ENCODE results near the gene RABGAP1L.
"Not testable (repeated sequence)": the region's sequence is repeated elsewhere in the genome, so short reads cannot be mapped to it uniquely, and the experiment has no call there.

RABGAP1L gene

DNA sequence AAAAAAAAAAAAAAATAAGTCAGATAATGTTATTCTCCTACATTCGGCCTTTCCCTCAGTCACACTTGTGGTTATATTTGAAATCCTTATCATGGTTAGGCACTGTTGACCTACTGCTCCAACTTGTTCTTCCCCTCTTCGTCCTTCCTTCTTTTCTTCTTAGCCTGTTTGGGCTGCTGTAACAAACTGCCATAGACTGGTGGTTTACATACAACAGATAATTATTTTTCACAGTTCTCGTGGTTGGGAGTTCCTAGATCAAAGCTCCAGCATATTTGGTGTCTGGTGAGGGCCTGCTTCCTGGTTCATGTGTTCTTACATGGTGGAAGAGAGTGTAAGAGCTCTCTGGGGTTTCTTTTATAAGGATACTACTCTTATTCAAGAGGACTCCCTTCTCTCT, 73.4 kb downstream of the RABGAP1L start:
- no peak for DNase-seq (ENCODE audit: low read depth in 1 of 2, low spot score in 1 of 2)

DNA sequence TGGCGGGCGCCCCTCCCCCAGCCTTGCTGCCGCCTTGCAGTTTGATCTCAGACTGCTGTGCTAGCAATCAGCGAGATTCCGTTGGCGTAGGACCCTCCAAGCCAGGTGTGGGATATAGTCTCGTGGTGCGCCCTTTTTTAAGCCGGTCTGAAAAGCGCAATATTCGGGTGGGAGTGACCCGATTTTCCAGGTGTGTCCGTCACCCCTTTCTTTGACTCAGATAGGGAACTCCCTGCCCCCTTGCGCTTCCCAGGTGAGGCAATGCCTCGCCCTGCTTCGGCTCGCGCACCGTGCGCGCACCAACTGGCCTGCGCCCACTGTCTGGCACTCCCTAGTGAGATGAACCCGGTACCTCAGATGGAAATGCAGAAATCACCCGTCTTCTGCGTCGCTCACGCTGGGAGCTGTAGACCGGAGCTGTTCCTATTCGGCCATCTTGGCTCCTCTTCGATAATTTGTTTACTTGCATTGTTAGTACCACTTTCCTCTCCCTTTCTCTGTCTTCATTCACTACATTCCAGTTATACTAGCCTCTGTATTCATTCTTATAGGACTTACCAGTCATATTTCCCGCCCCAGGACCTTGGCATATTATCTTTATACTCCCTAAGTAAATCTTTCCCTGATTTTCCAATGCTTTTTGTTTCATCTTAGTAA, 79.7 kb downstream of the RABGAP1L start:
- not testable (repeated sequence) for DNase-seq (ENCODE audit: low read depth in 1 of 2, low spot score in 1 of 2)

DNA sequence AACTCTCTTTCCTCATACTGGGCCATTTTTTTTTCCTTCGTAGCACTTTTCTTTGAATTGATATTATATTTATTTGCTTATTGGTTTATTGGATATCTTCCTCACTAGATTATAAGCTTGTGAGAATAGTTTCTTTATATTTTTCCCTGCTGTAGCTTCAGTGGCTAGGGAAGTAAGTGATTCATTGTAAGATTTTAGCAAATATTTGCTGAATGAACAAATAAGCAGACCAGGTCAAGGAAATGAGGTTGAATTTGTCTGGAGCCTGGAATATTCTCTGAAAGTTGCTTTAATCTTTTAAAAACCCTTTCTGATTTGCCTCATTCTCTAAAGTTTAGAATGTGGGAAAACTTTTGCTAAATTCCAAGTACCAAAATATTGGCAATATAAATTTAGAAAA, 80.2 kb downstream of the RABGAP1L start:
- no peak for DNase-seq (ENCODE audit: low read depth in 1 of 2, low spot score in 1 of 2)

GRCh38 chr1:174242856-174243255, 83.5 kb downstream of the RABGAP1L start:
- DNase-seq (ENCODE audit: low read depth in 1 of 2, low spot score in 1 of 2): no peak

DNA sequence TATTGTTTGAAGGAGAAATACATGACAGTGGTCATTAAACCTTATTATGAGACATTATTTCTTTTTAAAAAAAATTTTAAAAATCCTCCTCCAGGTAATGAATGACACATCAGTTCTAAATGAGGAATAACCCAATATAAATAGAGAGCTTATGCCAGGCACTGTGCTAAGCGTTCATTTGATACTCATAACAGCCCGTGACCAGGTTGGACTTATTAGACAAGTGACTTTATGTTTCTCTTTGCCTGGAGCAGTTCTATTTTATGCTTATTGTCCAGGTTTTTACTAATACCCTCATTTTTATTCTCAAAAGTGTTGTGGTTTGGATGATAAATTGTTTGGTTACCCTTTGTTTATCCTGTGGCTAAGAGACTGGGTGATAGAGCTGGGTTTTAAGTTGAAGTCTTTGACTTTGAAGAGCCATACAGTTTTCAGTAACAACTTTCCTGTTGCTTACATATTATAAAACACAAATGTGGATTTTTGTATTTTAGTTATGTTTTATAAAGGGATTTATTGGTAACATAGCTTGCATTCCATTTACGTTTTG, 84.2 kb downstream of the RABGAP1L start:
- no peak for DNase-seq (ENCODE audit: low read depth in 1 of 2, low spot score in 1 of 2)

- no peak for DNase-seq (ENCODE audit: low read depth in 1 of 2, low spot score in 1 of 2)
Measured at GRCh38 chr1:174244017-174244416, 84.7 kb downstream of the RABGAP1L start.

GRCh38 chr1:174247472-174247871, 88.2 kb downstream of the RABGAP1L start:
- DNase-seq (ENCODE audit: low read depth in 1 of 2, low spot score in 1 of 2): no peak

DNA sequence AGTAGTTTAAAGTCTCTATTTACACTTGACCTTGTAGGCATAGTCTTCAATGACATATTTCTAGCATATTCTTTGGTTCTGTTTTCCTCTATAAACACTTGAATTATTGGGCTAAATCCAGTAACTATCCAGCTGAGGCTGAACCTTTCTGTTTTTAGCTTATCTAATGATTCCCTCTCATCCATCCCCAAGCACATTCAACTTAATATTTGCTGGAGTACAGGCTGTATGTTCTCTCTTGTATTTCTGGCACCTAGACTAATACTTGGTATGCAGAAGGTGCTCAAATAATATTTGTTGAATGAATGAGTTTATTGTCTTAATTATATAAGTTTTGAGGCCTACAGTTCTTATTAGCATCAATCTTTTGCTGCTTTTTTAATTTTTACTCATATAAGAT, 88.7 kb downstream of the RABGAP1L start:
- no peak for DNase-seq (ENCODE audit: low read depth in 1 of 2, low spot score in 1 of 2)

GRCh38 chr1:174256386-174256785, 97.1 kb downstream of the RABGAP1L start:
- DNase-seq (ENCODE audit: low read depth in 1 of 2, low spot score in 1 of 2): not testable (repeated sequence)

- DNase-seq (ENCODE audit: low read depth in 1 of 2, low spot score in 1 of 2): no peak
Measured at GRCh38 chr1:174258148-174258550, 98.8 kb downstream of the RABGAP1L start.

DNA sequence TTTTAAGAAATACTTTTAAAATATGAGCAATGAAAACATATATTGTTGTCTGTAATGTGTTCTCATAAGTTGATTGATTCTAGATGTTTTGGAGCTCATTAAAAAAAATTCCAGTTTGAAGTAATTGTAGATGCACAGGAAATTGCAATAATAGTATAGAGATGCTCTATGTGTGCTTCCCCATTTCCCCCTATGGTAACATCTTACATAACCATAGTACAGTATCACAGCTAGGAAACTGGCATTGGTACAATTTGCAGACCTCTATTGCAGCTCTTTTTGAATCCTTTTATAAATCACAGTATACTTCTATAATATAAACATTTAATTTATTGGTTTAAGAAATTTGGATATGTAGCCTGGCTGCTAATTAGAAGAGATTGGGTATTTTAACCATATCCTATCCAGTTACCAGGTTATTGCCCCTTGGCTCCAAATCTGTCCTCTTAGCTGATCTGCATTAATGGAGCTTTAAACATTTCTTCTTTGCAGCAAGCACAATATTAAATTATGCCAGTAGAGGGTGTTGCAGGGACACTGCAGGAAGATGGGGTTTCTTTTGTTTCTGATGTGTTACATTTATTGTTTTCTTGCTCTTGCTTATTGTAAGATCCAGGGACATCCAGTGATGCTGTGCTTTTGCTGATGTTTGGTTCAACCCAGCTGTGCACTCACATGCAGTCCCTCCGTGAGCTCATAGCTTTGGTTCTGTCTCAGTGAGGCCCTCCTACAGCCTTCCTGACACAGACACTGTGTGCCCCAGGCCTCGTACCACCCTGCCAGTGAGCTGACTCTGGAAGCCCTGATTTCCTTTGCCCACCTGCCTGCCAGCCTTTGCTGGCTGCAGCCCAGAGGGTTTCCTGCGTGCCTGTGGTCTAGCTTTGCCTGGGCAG, 103.3 kb downstream of the RABGAP1L start:
- DNase-seq (ENCODE audit: low read depth in 1 of 2, low spot score in 1 of 2): no peak

GRCh38 chr1:174265282-174265681, 106.0 kb downstream of the RABGAP1L start:
- no peak for DNase-seq (ENCODE audit: low read depth in 1 of 2, low spot score in 1 of 2)

DNA sequence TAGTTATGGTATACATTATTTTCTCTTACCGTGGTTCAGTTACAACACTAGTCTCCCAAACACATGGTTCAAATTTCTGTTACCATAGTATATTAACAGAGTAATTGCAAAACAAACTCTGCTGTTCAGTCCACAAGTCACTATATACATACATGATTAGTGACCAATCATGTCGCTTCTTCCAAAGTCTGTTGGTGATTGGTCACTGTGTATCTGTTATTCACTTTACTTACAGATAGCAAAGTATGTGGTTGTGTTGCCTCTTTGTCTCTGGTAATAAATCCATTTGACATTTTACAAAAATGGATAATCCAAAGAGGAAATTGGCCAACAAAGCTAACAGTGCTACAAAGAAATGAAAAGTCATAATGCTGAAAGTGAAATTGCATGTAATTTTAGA, 107.2 kb downstream of the RABGAP1L start:
- DNase-seq (ENCODE audit: low read depth in 1 of 2, low spot score in 1 of 2): no peak

DNA sequence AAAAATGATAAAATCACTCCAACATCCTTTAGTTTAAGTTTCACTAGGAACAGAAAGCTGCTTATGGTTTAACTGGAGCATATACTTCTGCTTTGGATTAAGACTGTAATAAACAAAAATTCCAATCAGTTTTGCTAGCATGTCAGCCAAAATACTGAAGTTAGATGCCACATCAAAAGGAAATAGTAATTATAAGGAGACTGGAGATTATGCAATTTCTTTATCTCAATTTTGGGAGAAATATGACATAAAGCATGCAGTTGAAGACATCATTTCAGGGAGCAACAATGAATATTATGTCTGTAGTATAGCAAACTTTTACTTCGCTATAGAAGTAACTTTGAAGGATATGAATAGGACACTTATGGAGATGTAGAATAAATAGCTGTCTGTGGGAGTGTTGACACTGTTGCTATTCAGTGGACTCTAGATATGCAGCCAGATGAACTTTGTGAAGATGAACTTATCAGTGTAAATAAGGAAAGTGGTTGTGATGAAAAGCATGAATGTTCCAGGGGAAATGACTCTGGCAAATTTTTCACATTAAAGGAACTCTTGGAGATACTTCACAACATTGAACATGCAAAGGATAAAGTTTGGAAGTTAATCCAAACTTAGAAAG, 107.8 kb downstream of the RABGAP1L start:
- no peak for DNase-seq (ENCODE audit: low read depth in 1 of 2, low spot score in 1 of 2)

DNA sequence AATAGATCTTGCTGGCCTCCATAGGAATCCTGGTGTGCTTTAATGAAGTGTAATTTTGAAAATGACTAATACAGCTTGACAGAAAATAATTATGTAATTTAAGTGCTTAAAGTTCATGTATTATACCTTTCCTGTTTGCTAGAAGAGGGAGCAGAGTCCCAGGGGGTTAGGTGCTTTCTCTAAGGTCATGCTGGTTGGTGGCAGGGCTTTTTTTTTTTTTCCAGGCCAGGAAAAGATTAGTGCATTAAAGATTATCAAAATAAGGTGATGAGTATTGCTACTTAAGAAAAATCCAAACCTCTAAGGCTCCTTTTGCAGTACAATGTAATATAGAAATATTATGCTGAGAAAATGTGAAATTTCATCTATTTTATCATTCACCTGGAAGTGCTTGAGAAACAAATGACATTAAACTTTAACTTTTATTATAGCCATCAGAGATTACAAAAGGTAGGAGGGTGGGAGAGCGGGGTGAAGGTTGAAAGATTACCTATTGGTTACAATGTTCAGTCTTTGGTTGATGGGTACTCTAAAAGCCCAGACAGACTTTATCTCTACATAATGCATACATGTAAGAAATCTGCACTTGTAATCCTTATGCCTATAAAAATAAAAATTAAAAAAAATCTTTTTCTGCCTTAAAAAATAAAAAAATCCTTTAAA, 110.8 kb downstream of the RABGAP1L start:
- DNase-seq (ENCODE audit: low read depth in 1 of 2, low spot score in 1 of 2): no peak

- DNase-seq (ENCODE audit: low read depth in 1 of 2, low spot score in 1 of 2): no peak
Measured at GRCh38 chr1:174273190-174273589, 113.9 kb downstream of the RABGAP1L start.

GRCh38 chr1:174273776-174274175, 114.5 kb downstream of the RABGAP1L start:
- no peak for DNase-seq (ENCODE audit: low read depth in 1 of 2, low spot score in 1 of 2)

- no peak for DNase-seq (ENCODE audit: low read depth in 1 of 2, low spot score in 1 of 2)
Measured at GRCh38 chr1:174274452-174274851, 115.1 kb downstream of the RABGAP1L start.

GRCh38 chr1:174274884-174275283, 115.6 kb downstream of the RABGAP1L start:
- DNase-seq (ENCODE audit: low read depth in 1 of 2, low spot score in 1 of 2): no peak

DNA sequence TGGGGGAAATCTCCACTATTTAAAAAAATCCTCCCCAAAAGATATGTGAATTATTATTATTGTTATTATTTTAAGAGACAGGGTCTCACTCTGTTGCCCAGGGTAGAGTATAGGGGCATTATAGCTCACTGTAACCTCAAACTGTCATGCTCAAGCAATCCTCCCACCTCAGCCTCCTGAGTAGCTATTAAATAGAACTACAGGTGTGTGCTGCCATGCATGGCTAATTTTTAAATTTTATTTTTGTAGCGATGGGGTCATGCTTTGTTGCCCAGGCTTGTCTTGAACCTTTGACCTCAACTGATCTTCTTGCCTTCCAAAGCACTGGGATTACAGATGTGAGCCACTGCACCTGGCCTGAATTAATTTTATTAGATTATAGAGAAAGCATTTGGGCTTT, 116.8 kb downstream of the RABGAP1L start:
- DNase-seq (ENCODE audit: low read depth in 1 of 2, low spot score in 1 of 2): no peak

DNA sequence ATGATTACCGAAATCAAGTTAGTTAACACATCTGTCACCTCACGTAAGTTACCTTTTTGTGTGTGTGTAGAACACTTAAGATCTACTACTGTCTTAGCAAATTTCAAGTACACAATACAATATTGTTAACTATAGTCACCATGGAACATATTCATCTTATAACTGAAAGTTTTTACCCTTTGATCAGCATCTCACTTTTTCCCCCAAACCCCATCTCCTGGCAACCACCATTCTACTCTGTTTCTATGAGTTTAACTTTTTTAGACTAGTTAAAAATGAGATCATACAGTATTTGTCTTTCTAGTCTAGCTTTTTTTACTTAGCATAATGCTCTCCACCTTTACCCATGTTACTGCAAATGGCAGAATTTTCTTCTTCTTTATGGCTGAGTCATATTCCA, 124.7 kb downstream of the RABGAP1L start:
- no peak for DNase-seq (ENCODE audit: low read depth in 1 of 2, low spot score in 1 of 2)
